ENCODE data around the gene UBP1. TPM values are rescaled to one million over a fixed set of nuclear protein-coding genes. Genes with fewer than 3 reads are reported as not detected.

Gene UBP1
- polyA plus RNA-seq, 1 of the 3 experiments (the other 2 are of a cell fraction), result 45.5 TPM

- no peaks in the 10 kb centered on the region for H3K9me2 ChIP-seq
- H3K4me1 ChIP-seq (ENCODE audit: control insufficient read depth in 1 of 2, insufficient read depth in 2 of 2, low read depth in 1 of 2, low read length in 1 of 2), result peaks cover 3 to 8% of the 10 kb centered on the region in 2 experiments; a peak in 2 of 4 replicates
- no peak overlapping the region for H3K27ac ChIP-seq (ENCODE audit: low read depth in 2 of 2, low read length in 1 of 2)
- ChIA-PET POLR2A (no interaction called here), CTCF (interaction anchor here (0.9 kb wide), 1 partner anchor 56 kb away, joined by 3 read pairs; no protein-coding TSS in a partner anchor)
- H4K20me1 ChIP-seq (ENCODE audit: insufficient read depth), result peaks cover 97% of the 10 kb centered on the region
- no peak for DNase-seq
- peaks cover 99% of the 10 kb centered on the region for H3K79me2 ChIP-seq (ENCODE audit: insufficient read depth)
- no peak overlapping the region for H3K4me2 ChIP-seq
- H2AFZ ChIP-seq (ENCODE audit: low read depth), result no peak overlapping the region
- H3K36me3 ChIP-seq (replicated peaks in 1 of 2; ENCODE audit: control insufficient read depth in 1 of 2, insufficient read depth in 2 of 2, low read length in 1 of 2), result peaks cover 0 to under 1% of the 10 kb centered on the region in 2 experiments
- H3F3A ChIP-seq (replicated peaks; ENCODE audit: insufficient read depth), result peaks cover 7% of the 10 kb centered on the region
- WGBS (ENCODE audit: low lambda C conversion rate), result 95% methylated on average over 4 of the region's 4 CpGs
- H3K9ac ChIP-seq, result no peak overlapping the region
- no peaks in the 10 kb centered on the region for H3K9me3 ChIP-seq
- H3K4me3 ChIP-seq (ENCODE audit: low read depth in 2 of 2, low read length in 1 of 2), result no peak overlapping the region
- H3K27me3 ChIP-seq (ENCODE audit: insufficient read depth), result no peaks in the 10 kb centered on the region
- TF ChIP-seq RCOR1 (IDR thresholded peaks at IDR 0.05; ENCODE audit: low read length) (no peak), CTCF (IDR thresholded peaks at IDR 0.05) (no peak), MEF2A (IDR thresholded peaks at IDR 0.05; ENCODE audit: borderline replicate concordance, low read depth) (no peak), RAD21 (IDR thresholded peaks at IDR 0.05; ENCODE audit: low read length) (no peak), JUND (IDR thresholded peaks at IDR 0.05) (no peak), TEAD4 (IDR thresholded peaks at IDR 0.05; ENCODE audit: borderline replicate concordance, insufficient read depth) (no peak), USF1 (IDR thresholded peaks at IDR 0.05; ENCODE audit: borderline replicate concordance, low read depth) (no peak), RXRA (IDR thresholded peaks at IDR 0.05; ENCODE audit: borderline replicate concordance, low read depth) (no peak), YY1 (IDR thresholded peaks at IDR 0.05; ENCODE audit: low read depth) (no peak), TCF12 (IDR thresholded peaks at IDR 0.05) (no peak), NRF1 (IDR thresholded peaks at IDR 0.05; ENCODE audit: low read depth, low read length) (no peak), SMC3 (IDR thresholded peaks at IDR 0.05; ENCODE audit: low read depth, low read length) (no peak), MXI1 (IDR thresholded peaks at IDR 0.05; ENCODE audit: low read depth, low read length) (no peak), IRF3 (IDR thresholded peaks at IDR 0.05; ENCODE audit: low read depth, low read length) (no peak), GABPA (IDR thresholded peaks at IDR 0.05; ENCODE audit: low read depth) (no peak), PBX3 (IDR thresholded peaks at IDR 0.05) (no peak), MAX (IDR thresholded peaks at IDR 0.05; ENCODE audit: low read depth) (no peak), CHD2 (IDR thresholded peaks at IDR 0.05; ENCODE audit: low read length, partially characterized antibody) (no peak)
These were observed 9.6 kb downstream of the UBP1 start for GRCh38 chr3:33430571-33430970.
